Activated CD4-positive, alpha-beta T cell treated with anti-CD3 and anti-CD28 coated beads for 4 hours (primary cell): ENCODE results near the gene SPINDOC.
"Not testable (repeated sequence)": the region's sequence is repeated elsewhere in the genome, so short reads cannot be mapped to it uniquely, and the experiment has no call there.

Experiments
- DNase-seq, 2 donors: peaks; one replicate each; pipeline ENCODE4 v3.0.0-alpha.2; 2020

The SPINDOC gene

GRCh38 chr11:63858628-63859550, 45.6 kb downstream of the SPINDOC start:
- no peak for DNase-seq

- DNase-seq, result no peak
These were observed 49.7 kb downstream of the SPINDOC start for GRCh38 chr11:63862923-63863322.

GRCh38 chr11:63863620-63864019, 50.4 kb downstream of the SPINDOC start:
- not testable (repeated sequence) for DNase-seq

- peak; percentile 66 to 68 for DNase-seq
These were observed 53.0 kb downstream of the SPINDOC start for GRCh38 chr11:63866211-63866610.

GRCh38 chr11:63867511-63867910, 54.3 kb downstream of the SPINDOC start:
- no peak for DNase-seq

- DNase-seq, result no peak
These were observed 55.3 kb downstream of the SPINDOC start for GRCh38 chr11:63868399-63869064.

GRCh38 chr11:63869171-63869591, 55.9 kb downstream of the SPINDOC start:
- DNase-seq, result no peak

GRCh38 chr11:63869683-63870082, 56.4 kb downstream of the SPINDOC start:
- DNase-seq, result peak in 1 of 2 donors; percentile 38

GRCh38 chr11:63870351-63871140, 57.3 kb downstream of the SPINDOC start:
- DNase-seq, result no peak

GRCh38 chr11:63871962-63872799, 58.9 kb downstream of the SPINDOC start:
- DNase-seq, result peak; percentile 15 to 23

GRCh38 chr11:63872800-63873197, 59.5 kb downstream of the SPINDOC start:
- DNase-seq, result no peak

- no peak for DNase-seq
These were observed 60.1 kb downstream of the SPINDOC start for GRCh38 chr11:63873311-63873710.

GRCh38 chr11:63874511-63874910, 61.3 kb downstream of the SPINDOC start:
- DNase-seq, result no peak

GRCh38 chr11:63875506-63876065, 62.3 kb downstream of the SPINDOC start:
- DNase-seq, result no peak

- DNase-seq, result no peak
These were observed 63.4 kb downstream of the SPINDOC start for GRCh38 chr11:63876616-63877015.
